ENCODE data around the gene VAV2. TPM values are rescaled to one million over a fixed set of nuclear protein-coding genes. Genes with fewer than 3 reads are reported as not detected.

VAV2 gene
- polyA plus RNA-seq, 4 donors = 36.1 to 47.8 (median 36.3) TPM

GRCh38 chr9:133868203-133868602 lies 123.9 kb downstream of the VAV2 start:
- DNase-seq (ENCODE audit: low read depth in 4 of 4, low spot score in 3 of 4) = no peak

GRCh38 chr9:133866946-133867345 lies 125.2 kb downstream of the VAV2 start:
- no peak for DNase-seq (ENCODE audit: low read depth in 4 of 4, low spot score in 3 of 4)

GRCh38 chr9:133864011-133864410 lies 128.1 kb downstream of the VAV2 start:
- no peak for DNase-seq (ENCODE audit: low read depth in 4 of 4, low spot score in 3 of 4)

GRCh38 chr9:133863257-133863592 lies 128.9 kb downstream of the VAV2 start:
- no peak for DNase-seq (ENCODE audit: low read depth in 4 of 4, low spot score in 3 of 4)

- DNase-seq (ENCODE audit: low read depth in 4 of 4, low spot score in 3 of 4) = no peak
Measured at GRCh38 chr9:133862585-133863256, 129.4 kb downstream of the VAV2 start.

GRCh38 chr9:133861692-133862091 lies 130.4 kb downstream of the VAV2 start:
- no peak for DNase-seq (ENCODE audit: low read depth in 4 of 4, low spot score in 3 of 4)

GRCh38 chr9:133861086-133861485 lies 131.0 kb downstream of the VAV2 start:
- DNase-seq (ENCODE audit: low read depth in 4 of 4, low spot score in 3 of 4) = no peak

GRCh38 chr9:133858771-133859170 lies 133.4 kb downstream of the VAV2 start:
- DNase-seq (ENCODE audit: low read depth in 4 of 4, low spot score in 3 of 4) = no peak

GRCh38 chr9:133857639-133858038 lies 134.5 kb downstream of the VAV2 start:
- no peak for DNase-seq (ENCODE audit: low read depth in 4 of 4, low spot score in 3 of 4)

GRCh38 chr9:133856798-133857197 lies 135.3 kb downstream of the VAV2 start:
- DNase-seq (ENCODE audit: low read depth in 4 of 4, low spot score in 3 of 4) = no peak

GRCh38 chr9:133855802-133856521 lies 136.2 kb downstream of the VAV2 start:
- peak in 3 of 4 donors; percentile 43 to 69 (median 54) for DNase-seq (ENCODE audit: low read depth in 4 of 4, low spot score in 3 of 4)

GRCh38 chr9:133855371-133855770 lies 136.8 kb downstream of the VAV2 start:
- no peak for DNase-seq (ENCODE audit: low read depth in 4 of 4, low spot score in 3 of 4)

- no peak for DNase-seq (ENCODE audit: low read depth in 4 of 4, low spot score in 3 of 4)
Measured at GRCh38 chr9:133854765-133855164, 137.4 kb downstream of the VAV2 start.

- no peak for DNase-seq (ENCODE audit: low read depth in 4 of 4, low spot score in 3 of 4)
Measured at GRCh38 chr9:133854048-133854447, 138.1 kb downstream of the VAV2 start.

GRCh38 chr9:133853331-133853730 lies 138.8 kb downstream of the VAV2 start:
- no peak for DNase-seq (ENCODE audit: low read depth in 4 of 4, low spot score in 3 of 4)

- DNase-seq (ENCODE audit: low read depth in 4 of 4, low spot score in 3 of 4) = no peak
Measured at GRCh38 chr9:133852431-133852830, 139.7 kb downstream of the VAV2 start.

GRCh38 chr9:133851693-133852092 lies 140.4 kb downstream of the VAV2 start:
- no peak for DNase-seq (ENCODE audit: low read depth in 4 of 4, low spot score in 3 of 4)

GRCh38 chr9:133850937-133851336 lies 141.2 kb downstream of the VAV2 start:
- no peak for DNase-seq (ENCODE audit: low read depth in 4 of 4, low spot score in 3 of 4)

- DNase-seq (ENCODE audit: low read depth in 4 of 4, low spot score in 3 of 4) = no peak
Measured at GRCh38 chr9:133850161-133850560, 142.0 kb downstream of the VAV2 start.

GRCh38 chr9:133849110-133849670 lies 142.9 kb downstream of the VAV2 start:
- DNase-seq (ENCODE audit: low read depth in 4 of 4, low spot score in 3 of 4) = no peak

- no peak for DNase-seq (ENCODE audit: low read depth in 4 of 4, low spot score in 3 of 4)
Measured at GRCh38 chr9:133848471-133849109, 143.5 kb downstream of the VAV2 start.
